Right lobe of liver (tissue), 6 donors: ENCODE data around the gene HS6ST2. TPM values are rescaled to one million over a fixed set of nuclear protein-coding genes. Genes with fewer than 3 reads are reported as not detected.

Experiments used
- ATAC-seq, 4 donors: fragments of 200-7000 bp; cut with Tn5 transposase; one replicate each; pipeline ENCODE4 v1.9.1; 2020; ENCODE audit warnings: mild to moderate bottlenecking in 4 of 4, moderate library complexity in 4 of 4
- DNase-seq, 3 donors: peaks; one replicate each; pipeline ENCODE4 v3.0.0-alpha.2; 2020
- H3K27ac ChIP-seq, 3 donors: fragments of 200-600 bp; one replicate each; pipeline ENCODE4 v1.8.0; 2022
- H3K27me3 ChIP-seq, 2 donors: fragments of 200-600 bp; one replicate each; pipeline ENCODE4 v1.8.0; 2022
- H3K36me3 ChIP-seq, 4 donors: fragments of 200-600 bp; sonication (generic) in 1 of 4; one replicate each; pipeline versions ENCODE4 v1.5.1 to v1.8.0; 2017 to 2022; ENCODE audit warnings: control low read depth in 1 of 4
- H3K4me1 ChIP-seq, 4 donors: fragments of 200-600 bp; sonication (generic) in 1 of 4; one replicate each; pipeline versions ENCODE4 v1.5.1 to v1.8.0; 2017 to 2022; ENCODE audit warnings: control low read depth in 1 of 4
- H3K4me3 ChIP-seq, 3 donors: fragments of 200-600 bp; one replicate each; pipeline ENCODE4 v1.8.0; 2022
- H3K9me3 ChIP-seq, 4 donors: fragments of 200-600 bp; sonication (generic) in 1 of 4; one replicate each; pipeline versions ENCODE4 v1.5.1 to v1.8.0; 2017 to 2022; ENCODE audit warnings: control low read depth in 1 of 4
- CTCF ChIP-seq, 4 donors: fragments of 200-600 bp in 3 of 4; fragments of 450-650 bp in 1 of 4; IDR thresholded peaks; one replicate each; pipeline versions ENCODE4 v1.5.1 to v1.8.0; 2016 to 2022; ENCODE audit warnings: antibody characterized with exemption in 4 of 4, mild to moderate bottlenecking in 2 of 4
- POLR2A ChIP-seq: fragments of 450-650 bp; IDR thresholded peaks from one replicate; pipeline ENCODE4 v1.6.1; 2017; ENCODE audit warnings: antibody characterized with exemption, mild to moderate bottlenecking
- WGBS: methylation state at CpG from one replicate; pipeline ENCODE4 v1.1.6; 2018; ENCODE audit warnings: low coverage, low lambda C conversion rate; ENCODE audit not compliant: insufficient coverage; ENCODE audit errors: missing lambda C conversion rate; 5-methylcytosine and 5-hydroxymethylcytosine counted together
- intact Hi-C, 2 donors: fragments of 100-400 bp; cut with DNase I; formaldehyde crosslinking; loops; one replicate each; pipeline versions ENCODE4 v1.11.2 to v1.14.1; 2022
- total RNA-seq, 6 experiments: library from RNA; depleted of rRNA in 2 of 6; stranded (reverse); fragments of >200 nt in 2 of 6; fragmentation: NEBNext Ultra II Directional in 3 of 6; extraction: Animal tissue kit (Norgen Biotek cat#: 25700) in 3 of 6; gene quantifications; one replicate each; pipeline versions ENCODE4 v1.1.0 to v1.2.4, GENCODE V29; 2016 to 2023
- donor health status: DM: no; HTN: yes; CAD: no.
- donor health status: DM: no; HTN: no; CAD: no.
- donor health status: DM: no; HTN: no; CAD: no.
- donor health status: DM: no; HTN: yes; CAD: no.
- donor health status: DM: no; HTN: yes; CAD: no.

HS6ST2 gene
- total RNA-seq, 6 experiments from 2014 or later: 0.09 TPM; not detected in 5

GRCh38 chrX:132603700-132604286 is 354.6 kb downstream of the HS6ST2 start:
- no peak for ATAC-seq
- intact Hi-C loops: no loop called here
- DNase-seq: no peak
- Histone ChIP-seq H3K27me3 (no peaks in the 10 kb centered on the region), H3K36me3 (no peaks in the 10 kb centered on the region), H3K4me1 (no peaks in the 10 kb centered on the region), H3K4me3 (no peak overlapping the region), H3K9me3 (no peaks in the 10 kb centered on the region), H3K27ac (no peak overlapping the region)
- TF ChIP-seq POLR2A: no peak
- no peak for TF ChIP-seq CTCF (IDR thresholded peaks at IDR 0.05)
- WGBS: 61% methylated on average over 6 of the region's 6 CpGs

DNA sequence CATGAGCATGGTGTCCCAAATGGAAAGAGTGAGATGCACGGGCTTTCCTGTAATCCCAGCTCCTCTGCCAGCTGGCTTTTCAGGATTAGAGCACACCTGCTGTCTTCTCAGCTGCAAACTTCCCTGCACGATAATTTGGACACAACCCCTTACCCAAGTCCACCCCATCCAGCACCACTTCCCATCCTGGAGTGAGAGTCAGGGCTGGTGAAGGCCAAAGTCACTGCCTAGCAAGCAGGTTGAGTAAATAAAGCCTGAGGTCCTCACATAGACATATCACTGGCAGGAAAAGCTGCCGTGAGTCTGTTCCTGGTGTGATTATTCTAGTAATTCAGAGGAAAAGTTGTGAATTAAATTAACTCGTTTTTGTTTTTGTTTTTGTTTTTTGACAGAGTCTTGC is 355.7 kb downstream of the HS6ST2 start:
- DNase-seq: no peak
- Histone ChIP-seq H3K27ac (no peak overlapping the region), H3K27me3 (no peaks in the 10 kb centered on the region), H3K4me3 (no peak overlapping the region), H3K4me1 (no peaks in the 10 kb centered on the region), H3K9me3 (no peaks in the 10 kb centered on the region), H3K36me3 (no peaks in the 10 kb centered on the region)
- TF ChIP-seq CTCF (IDR thresholded peaks at IDR 0.05) (no peak), POLR2A (no peak)
- ATAC-seq: no peak
- 24% methylated on average over 3 of the region's 4 CpGs for WGBS
- intact Hi-C loops: no loop called here

DNA sequence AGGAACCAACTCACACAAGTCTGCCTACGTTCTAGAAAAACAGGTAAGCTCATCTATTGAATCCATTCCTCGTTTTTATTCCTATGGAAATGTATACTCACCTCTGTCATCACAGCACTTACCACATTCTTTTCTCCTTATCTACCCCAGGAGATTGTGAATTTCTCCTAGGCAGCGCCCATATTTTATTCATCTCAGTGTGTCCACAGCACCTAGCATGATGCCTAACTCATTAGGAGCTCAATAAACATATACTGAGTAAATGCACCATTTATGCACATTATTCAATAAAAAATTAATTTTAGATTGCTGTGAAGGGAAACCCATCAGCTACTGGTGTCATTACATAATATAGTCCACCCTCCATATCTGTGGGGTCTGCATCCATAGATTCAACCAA is 363.4 kb downstream of the HS6ST2 start:
- H3K27ac ChIP-seq: no peak overlapping the region
- no peaks in the 10 kb centered on the region for H3K27me3 ChIP-seq
- TF ChIP-seq POLR2A: no peak
- no peak for TF ChIP-seq CTCF (IDR thresholded peaks at IDR 0.05)
- H3K36me3 ChIP-seq: no peaks in the 10 kb centered on the region
- no peaks in the 10 kb centered on the region for H3K9me3 ChIP-seq
- intact Hi-C loops: no loop called here
- no peak overlapping the region for H3K4me3 ChIP-seq
- DNase-seq: no peak
- ATAC-seq: no peak
- WGBS: 58% methylated on average over 3 of the region's 3 CpGs
- H3K4me1 ChIP-seq: no peaks in the 10 kb centered on the region

GRCh38 chrX:132594129-132594528 is 364.3 kb downstream of the HS6ST2 start:
- WGBS: 48% methylated on average over 5 of the region's 5 CpGs
- peak in 1 of 3 donors; percentile 42 for DNase-seq
- Histone ChIP-seq H3K4me3 (no peak overlapping the region), H3K27me3 (no peaks in the 10 kb centered on the region), H3K9me3 (no peaks in the 10 kb centered on the region), H3K27ac (peak overlapping the region in 1 of 3 donors; percentile 47), H3K36me3 (no peaks in the 10 kb centered on the region), H3K4me1 (no peaks in the 10 kb centered on the region)
- intact Hi-C loops: no loop called here
- TF ChIP-seq POLR2A: no peak
- TF ChIP-seq CTCF (IDR thresholded peaks at IDR 0.05): no peak
- peak; percentile 84 to 95 (median 90) for ATAC-seq

- Histone ChIP-seq H3K27me3 (no peaks in the 10 kb centered on the region), H3K9me3 (no peaks in the 10 kb centered on the region), H3K27ac (no peak overlapping the region), H3K4me1 (no peaks in the 10 kb centered on the region), H3K4me3 (no peak overlapping the region), H3K36me3 (no peaks in the 10 kb centered on the region)
- ATAC-seq (peak; percentile 83 to 87 (median 85)), DNase-seq (peak in 1 of 3 donors; percentile 38)
- 7% methylated on average over 2 of the region's 2 CpGs for WGBS
- intact Hi-C loops: no loop called here
- no peak for TF ChIP-seq POLR2A
- peak; percentile 33 to 56 (median 44) for TF ChIP-seq CTCF (IDR thresholded peaks at IDR 0.05)
These were observed 365.5 kb downstream of the HS6ST2 start for GRCh38 chrX:132592880-132593279.
